Mucosa of stomach (tissue), 1 donor: Measurements from ENCODE around the gene GOLGA3.
"Not testable (repeated sequence)": the region's sequence is repeated elsewhere in the genome, so short reads cannot be mapped to it uniquely, and the experiment has no call there.

ENCODE experiments used
- H3K27me3 ChIP-seq: one replicate; pipeline ENCODE4 v1.7.0; 2013; ENCODE audit warnings: mild to moderate bottlenecking, low read length; ENCODE audit not compliant: control insufficient read depth, insufficient read depth
- H3K36me3 ChIP-seq: one replicate; pipeline ENCODE4 v1.7.0; 2013; ENCODE audit warnings: low read length; ENCODE audit not compliant: control insufficient read depth, insufficient read depth
- H3K4me1 ChIP-seq: one replicate; pipeline ENCODE4 v1.7.0; 2013; ENCODE audit warnings: mild to moderate bottlenecking, low read length; ENCODE audit not compliant: control insufficient read depth, insufficient read depth
- H3K4me3 ChIP-seq: one replicate; pipeline ENCODE4 v1.7.0; 2013; ENCODE audit warnings: low read length
- H3K9ac ChIP-seq: one replicate; pipeline ENCODE4 v1.7.0; 2013; ENCODE audit warnings: mild to moderate bottlenecking, low read length, moderate library complexity
- H3K9me3 ChIP-seq: one replicate; pipeline ENCODE4 v1.7.0; 2013; ENCODE audit warnings: mild to moderate bottlenecking, low read length, moderate library complexity; ENCODE audit not compliant: control insufficient read depth
- donor health status: Pancreatic carcinoma.

GOLGA3 gene

GRCh38 chr12:132827763-132828703 is 636 bp downstream of the GOLGA3 start:
- no peaks in the 10 kb centered on the region for H3K27me3 ChIP-seq
- no peaks in the 10 kb centered on the region for H3K9me3 ChIP-seq
- H3K9ac ChIP-seq, result peak overlapping the region; percentile 92
- peaks cover 8% of the 10 kb centered on the region for H3K36me3 ChIP-seq
- H3K4me3 ChIP-seq, result peak overlapping the region; percentile 75
- H3K4me1 ChIP-seq, result peaks cover 24% of the 10 kb centered on the region

- Histone ChIP-seq H3K9ac (no peak overlapping the region), H3K9me3 (no peaks in the 10 kb centered on the region), H3K27me3 (no peaks in the 10 kb centered on the region), H3K4me1 (peaks cover 24% of the 10 kb centered on the region), H3K4me3 (no peak overlapping the region), H3K36me3 (peaks cover 8% of the 10 kb centered on the region)
Observed at GRCh38 chr12:132825861-132826260, 2.8 kb downstream of the GOLGA3 start.

- H3K9ac ChIP-seq, result no peak overlapping the region
- H3K4me1 ChIP-seq, result peaks cover 24% of the 10 kb centered on the region
- no peak overlapping the region for H3K4me3 ChIP-seq
- peaks cover 13% of the 10 kb centered on the region for H3K36me3 ChIP-seq
- H3K9me3 ChIP-seq, result no peaks in the 10 kb centered on the region
- H3K27me3 ChIP-seq, result no peaks in the 10 kb centered on the region
Observed at GRCh38 chr12:132825089-132825488, 3.6 kb downstream of the GOLGA3 start.

- H3K9ac ChIP-seq, result no peak overlapping the region
- no peaks in the 10 kb centered on the region for H3K9me3 ChIP-seq
- H3K4me3 ChIP-seq, result no peak overlapping the region
- peaks cover 24% of the 10 kb centered on the region for H3K4me1 ChIP-seq
- no peaks in the 10 kb centered on the region for H3K27me3 ChIP-seq
- peaks cover 13% of the 10 kb centered on the region for H3K36me3 ChIP-seq
Observed at GRCh38 chr12:132824053-132824452, 4.6 kb downstream of the GOLGA3 start.

- Histone ChIP-seq H3K9me3 (no peaks in the 10 kb centered on the region), H3K27me3 (no peaks in the 10 kb centered on the region), H3K4me3 (no peak overlapping the region), H3K4me1 (no peaks in the 10 kb centered on the region), H3K36me3 (peaks cover 11% of the 10 kb centered on the region), H3K9ac (no peak overlapping the region)
Observed at GRCh38 chr12:132818562-132818961, 10.1 kb downstream of the GOLGA3 start.

GRCh38 chr12:132814232-132814631 is 14.4 kb downstream of the GOLGA3 start:
- H3K27me3 ChIP-seq, result no peaks in the 10 kb centered on the region
- H3K4me3 ChIP-seq, result no peak overlapping the region
- H3K36me3 ChIP-seq, result peaks cover 7% of the 10 kb centered on the region
- H3K9me3 ChIP-seq, result no peaks in the 10 kb centered on the region
- no peaks in the 10 kb centered on the region for H3K4me1 ChIP-seq
- H3K9ac ChIP-seq, result no peak overlapping the region

- Histone ChIP-seq H3K9me3 (no peaks in the 10 kb centered on the region), H3K9ac (no peak overlapping the region), H3K27me3 (no peaks in the 10 kb centered on the region), H3K4me3 (no peak overlapping the region), H3K4me1 (no peaks in the 10 kb centered on the region), H3K36me3 (peaks cover 7% of the 10 kb centered on the region)
Observed at GRCh38 chr12:132813443-132813842, 15.2 kb downstream of the GOLGA3 start.

- H3K9ac ChIP-seq, result no peak overlapping the region
- no peaks in the 10 kb centered on the region for H3K9me3 ChIP-seq
- H3K27me3 ChIP-seq, result no peaks in the 10 kb centered on the region
- peaks cover 11% of the 10 kb centered on the region for H3K36me3 ChIP-seq
- H3K4me3 ChIP-seq, result no peak overlapping the region
- H3K4me1 ChIP-seq, result no peaks in the 10 kb centered on the region
Observed at GRCh38 chr12:132812631-132813305, 15.9 kb downstream of the GOLGA3 start.

- H3K9ac ChIP-seq, H3K9me3 ChIP-seq, H3K4me1 ChIP-seq, H3K36me3 ChIP-seq, H3K27me3 ChIP-seq, H3K4me3 ChIP-seq: not testable (repeated sequence)
Observed at GRCh38 chr12:132809391-132809790, 19.3 kb downstream of the GOLGA3 start.

- no peak overlapping the region for H3K9ac ChIP-seq
- H3K4me3 ChIP-seq, result no peak overlapping the region
- H3K27me3 ChIP-seq, result no peaks in the 10 kb centered on the region
- H3K4me1 ChIP-seq, result no peaks in the 10 kb centered on the region
- no peaks in the 10 kb centered on the region for H3K9me3 ChIP-seq
- peaks cover 20% of the 10 kb centered on the region for H3K36me3 ChIP-seq
Observed at GRCh38 chr12:132807295-132808092, 21.2 kb downstream of the GOLGA3 start.

GRCh38 chr12:132806857-132807256 is 21.8 kb downstream of the GOLGA3 start:
- H3K9ac ChIP-seq, result no peak overlapping the region
- no peaks in the 10 kb centered on the region for H3K27me3 ChIP-seq
- H3K9me3 ChIP-seq, result no peaks in the 10 kb centered on the region
- peaks cover 20% of the 10 kb centered on the region for H3K36me3 ChIP-seq
- H3K4me1 ChIP-seq, result no peaks in the 10 kb centered on the region
- no peak overlapping the region for H3K4me3 ChIP-seq
